ENCODE results near the gene EXOC6B.

- TF ChIP-seq CTCF (IDR thresholded peaks at IDR 0.05) (no peak), POLR2A (IDR thresholded peaks at IDR 0.05) (no peak)
Observed at GRCh38 chr2:72871060-72871459, 45.2 kb upstream of the EXOC6B start.
